ENCODE measurements around the gene TSPEAR. TPM values are rescaled to one million over a fixed set of nuclear protein-coding genes. Genes with fewer than 3 reads are reported as not detected.

The TSPEAR gene
- total RNA-seq, 1 experiment from 2014 or later = 2.1 TPM

GRCh38 chr21:44714905-44715304 is 3.5 kb upstream of the TSPEAR start:
- no peak for TF ChIP-seq SMAD3 (CRISPR knock-in tag; IDR thresholded peaks at IDR 0.05; ENCODE audit: borderline replicate concordance)
- TF ChIP-seq E2F4 (CRISPR knock-in tag; IDR thresholded peaks at IDR 0.05; ENCODE audit: borderline replicate concordance, low read depth) = no peak
- TF ChIP-seq RORB (CRISPR knock-in tag; IDR thresholded peaks at IDR 0.05) = no peak
- TF ChIP-seq OVOL2 (CRISPR knock-in tag; IDR thresholded peaks at IDR 0.05; ENCODE audit: borderline replicate concordance) = no peak
- no peak for TF ChIP-seq ATF6 (CRISPR knock-in tag; IDR thresholded peaks at IDR 0.05)
- no peak for TF ChIP-seq GABPB1 (CRISPR knock-in tag; IDR thresholded peaks at IDR 0.05)
- no peak for TF ChIP-seq NR2C2 (CRISPR knock-in tag; IDR thresholded peaks at IDR 0.05)
- TF ChIP-seq ZNF121 (CRISPR knock-in tag; IDR thresholded peaks at IDR 0.05) = no peak
- no peak for TF ChIP-seq KAT7 (CRISPR knock-in tag; IDR thresholded peaks at IDR 0.05; ENCODE audit: borderline replicate concordance)
- TF ChIP-seq FOXP4 (CRISPR knock-in tag; IDR thresholded peaks at IDR 0.05) = no peak
- no peak for TF ChIP-seq CBFB (CRISPR knock-in tag; IDR thresholded peaks at IDR 0.05; ENCODE audit: low read depth)
- no peak for TF ChIP-seq FOXK1 (CRISPR knock-in tag; IDR thresholded peaks at IDR 0.05)
- TF ChIP-seq IRF1 (CRISPR knock-in tag; IDR thresholded peaks at IDR 0.05) = no peak
- no peak for TF ChIP-seq CDX4 (CRISPR knock-in tag; IDR thresholded peaks at IDR 0.05; ENCODE audit: borderline replicate concordance)
- TF ChIP-seq ATF1 (CRISPR knock-in tag; IDR thresholded peaks at IDR 0.05) = no peak
- no peak for TF ChIP-seq SP1 (CRISPR knock-in tag; conservative IDR thresholded peaks at IDR 0.05)
- no peak for TF ChIP-seq MAX (CRISPR knock-in tag; IDR thresholded peaks at IDR 0.05)
- no peak for TF ChIP-seq ZNF396 (CRISPR knock-in tag; IDR thresholded peaks at IDR 0.05; ENCODE audit: borderline replicate concordance)
- no peak for TF ChIP-seq ESRRA (CRISPR knock-in tag; IDR thresholded peaks at IDR 0.05; ENCODE audit: borderline replicate concordance)
- Mint-ChIP-seq H3K9me3 (peaks cover 6% of the 10 kb centered on the region; the same call in 1 of the 2 replicates), H3K36me3 (no peaks in the 10 kb centered on the region), H3K27ac (no peak overlapping the region), H3K27me3 (ENCODE audit: low read depth) (peaks cover 55% of the 10 kb centered on the region), H3K4me3 (no peak overlapping the region), H3K4me1 (peaks cover 63% of the 10 kb centered on the region)
- POLR2A ChIA-PET = no interaction called here
- ATAC-seq (no peak), DNase-seq (ENCODE audit: low spot score) (peak; percentile 8)
- CTCF ChIA-PET = interaction anchor here (0.7 to 1.3 kb wide), 2 partner anchors 79 to 225 kb away, joined by 3 read pairs; no protein-coding TSS in a partner anchor

GRCh38 chr21:44713846-44714245 is 2.5 kb upstream of the TSPEAR start:
- CTCF ChIA-PET = interaction anchor here (1.0 to 2.9 kb wide), 3 partner anchors 48 to 203 kb away, joined by 3 to 9 read pairs (median 8); no protein-coding TSS in a partner anchor
- POLR2A ChIA-PET = interaction anchor here (1.2 kb wide), 1 partner anchor 9 kb away, joined by 3 read pairs; no protein-coding TSS in a partner anchor
- no peak overlapping the region for H3K4me3 Mint-ChIP-seq
- peaks cover 66% of the 10 kb centered on the region for H3K4me1 Mint-ChIP-seq
- DNase-seq (ENCODE audit: low spot score) (no peak), ATAC-seq (no peak)
- H3K36me3 Mint-ChIP-seq = no peaks in the 10 kb centered on the region
- peaks cover 6% of the 10 kb centered on the region; the same call in 1 of the 2 replicates for H3K9me3 Mint-ChIP-seq
- H3K27me3 Mint-ChIP-seq (ENCODE audit: low read depth) = peaks cover 66% of the 10 kb centered on the region
- no peak overlapping the region for H3K27ac Mint-ChIP-seq
- no peak for TF ChIP-seq TEAD4 (CRISPR knock-in tag; IDR thresholded peaks at IDR 0.05)
- TF ChIP-seq EMX1 (CRISPR knock-in tag; IDR thresholded peaks at IDR 0.05) = no peak
- no peak for TF ChIP-seq STAT6 (CRISPR knock-in tag; conservative IDR thresholded peaks at IDR 0.05; ENCODE audit: low read depth)
- no peak for TF ChIP-seq ATF1 (CRISPR knock-in tag; IDR thresholded peaks at IDR 0.05)
- TF ChIP-seq CDX4 (CRISPR knock-in tag; IDR thresholded peaks at IDR 0.05; ENCODE audit: borderline replicate concordance) = no peak
- TF ChIP-seq ZNF416 (CRISPR knock-in tag; IDR thresholded peaks at IDR 0.05) = no peak
- no peak for TF ChIP-seq ZNF512 (CRISPR knock-in tag; IDR thresholded peaks at IDR 0.05; ENCODE audit: borderline replicate concordance)
